Right hindlimb (tissue), 1 donor: ENCODE results near the gene CREB3.

ENCODE experiments used
- DNase-seq: peaks from one replicate; pipeline ENCODE4 v3.0.0-alpha.2; 2018

CREB3 gene

GRCh38 chr9:35703906-35704672, 28.4 kb upstream of the CREB3 start:
- DNase-seq: no peak

DNA sequence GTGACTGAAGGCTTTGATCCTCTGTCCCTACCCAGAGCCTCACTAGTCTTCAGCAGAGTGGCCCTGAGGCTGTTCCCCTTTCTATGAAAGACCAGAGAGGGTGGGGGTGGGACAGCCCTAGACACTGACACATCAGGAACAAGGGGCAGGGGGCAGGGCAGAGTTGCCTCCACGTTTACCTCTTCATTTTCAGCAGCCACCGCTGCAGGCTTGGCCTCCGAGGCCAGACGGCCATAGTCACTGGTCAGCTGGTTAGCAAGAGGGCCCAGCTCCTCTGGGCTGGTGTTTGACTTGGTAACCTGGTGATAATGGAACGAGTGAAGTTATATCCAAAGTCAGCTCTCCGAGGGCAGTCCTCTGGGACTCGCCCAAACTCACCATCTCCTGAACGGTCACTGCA, 27.1 kb upstream of the CREB3 start:
- DNase-seq: no peak

GRCh38 chr9:35705836-35706430, 26.5 kb upstream of the CREB3 start:
- no peak for DNase-seq

DNA sequence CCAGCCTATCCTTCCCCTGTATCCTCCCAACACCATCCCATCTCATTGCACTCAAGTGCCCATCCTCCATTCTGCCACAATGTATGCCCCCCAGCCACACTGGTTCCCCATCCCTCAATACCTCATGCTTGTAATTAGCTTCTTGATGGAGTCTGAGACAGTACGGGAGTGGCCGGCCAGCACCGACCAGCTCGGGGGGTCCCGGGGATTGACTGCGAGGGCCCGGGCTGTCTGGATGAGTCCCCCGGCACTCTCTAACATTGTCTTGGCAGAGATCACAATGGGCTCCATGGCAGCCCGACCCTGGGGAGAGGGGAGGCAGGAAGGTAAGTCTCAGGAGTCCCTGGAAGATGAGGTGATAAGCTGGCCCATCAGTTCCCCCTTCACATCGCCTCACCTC, 25.5 kb upstream of the CREB3 start:
- no peak for DNase-seq

- DNase-seq: no peak
These were observed 24.3 kb upstream of the CREB3 start for GRCh38 chr9:35708146-35708545.

GRCh38 chr9:35710818-35711500, 21.5 kb upstream of the CREB3 start:
- DNase-seq: no peak

DNA sequence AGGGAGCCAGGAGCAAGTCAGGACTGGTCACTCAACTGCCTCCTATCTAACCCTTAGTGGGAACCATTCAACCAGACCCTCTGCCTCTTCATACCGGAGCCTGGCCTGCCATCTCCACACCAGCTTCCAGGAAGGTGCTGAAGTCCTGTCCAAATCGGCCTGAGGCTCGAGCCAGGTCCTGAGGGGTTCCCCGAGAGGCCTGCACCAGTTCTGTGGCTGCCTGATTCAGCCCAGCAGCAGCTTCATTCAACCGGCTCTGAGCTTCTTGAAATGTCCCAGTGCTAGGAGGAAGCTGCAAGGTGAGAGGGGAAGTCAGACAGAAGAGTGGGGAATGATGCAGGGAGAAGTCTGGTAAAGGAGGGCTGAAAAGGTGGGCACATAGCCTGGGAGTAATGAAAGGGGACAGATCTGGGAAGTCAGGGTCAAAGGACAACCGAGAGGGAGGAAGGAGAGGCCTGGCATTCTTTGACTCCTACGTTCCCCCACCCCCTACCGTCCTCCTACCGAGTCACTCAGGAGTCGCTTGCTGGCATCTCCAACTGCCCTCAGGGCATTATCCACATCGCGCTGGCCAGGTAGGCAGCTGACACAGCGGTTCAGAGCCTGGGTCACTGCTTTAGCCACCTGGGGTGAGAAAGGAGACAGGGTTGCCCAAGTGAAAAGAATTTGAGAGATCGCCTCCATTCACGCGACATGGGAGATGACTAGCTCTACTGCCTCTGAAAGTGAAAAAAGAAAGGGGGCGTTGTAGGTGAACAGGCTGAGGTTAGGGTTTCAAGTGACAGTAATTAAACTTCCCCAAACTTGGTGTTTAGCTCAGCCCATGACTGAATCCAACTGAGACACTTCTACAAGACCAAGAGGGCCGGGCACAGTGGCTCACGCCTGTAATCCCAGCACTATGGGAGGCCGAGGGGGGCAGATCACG, 20.7 kb upstream of the CREB3 start:
- no peak for DNase-seq

DNA sequence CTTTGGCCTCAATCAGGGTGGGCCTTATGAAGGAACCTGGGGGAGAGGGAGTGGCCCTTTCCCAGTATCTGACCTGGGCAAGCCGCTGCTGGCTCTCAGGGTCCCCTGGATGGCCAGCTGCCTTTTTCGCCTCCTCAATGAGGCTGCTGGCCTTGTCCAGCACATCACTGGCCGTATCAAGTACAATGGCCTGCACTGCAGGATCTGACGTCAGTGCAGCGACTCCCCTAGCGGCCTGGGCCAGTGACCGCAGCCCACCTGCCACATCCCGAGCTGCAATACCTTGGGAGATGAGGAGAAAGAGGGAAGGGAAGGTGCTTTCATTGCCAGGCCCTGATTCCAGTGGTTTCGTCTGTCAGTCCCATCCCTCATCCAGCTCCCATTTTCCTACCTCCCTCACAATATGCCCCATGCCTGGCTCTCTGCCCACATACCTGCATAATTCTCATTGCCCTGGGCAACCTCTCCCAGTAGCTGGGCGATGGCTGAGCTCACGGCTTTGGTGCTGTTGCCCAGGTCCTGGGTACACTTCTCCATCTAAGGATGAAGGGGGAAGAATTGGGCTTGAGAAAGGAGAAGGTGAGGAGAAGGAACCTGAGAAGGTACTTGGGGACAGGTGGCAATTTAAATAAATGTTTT, 19.6 kb upstream of the CREB3 start:
- DNase-seq: no peak

GRCh38 chr9:35713578-35713977, 18.9 kb upstream of the CREB3 start:
- no peak for DNase-seq

DNA sequence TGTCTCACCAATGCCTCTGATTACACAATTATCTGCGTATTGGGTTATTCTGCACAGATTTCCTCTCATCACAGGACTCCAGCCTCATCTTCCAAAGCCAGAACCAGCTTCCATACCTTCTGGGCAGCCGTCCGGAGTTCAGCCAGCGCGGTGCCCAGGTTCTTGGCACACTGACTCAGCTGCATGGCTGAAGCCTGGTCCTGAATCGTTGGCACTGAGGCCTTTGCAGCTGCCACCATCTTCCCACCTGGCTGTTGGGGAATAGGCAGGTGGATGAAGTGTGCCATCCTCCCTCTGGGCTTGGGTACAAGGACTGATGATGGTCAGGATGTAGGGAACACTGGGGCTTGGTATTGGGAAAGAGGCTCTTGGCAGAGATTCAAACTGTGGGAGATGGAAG, 18.3 kb upstream of the CREB3 start:
- no peak for DNase-seq

GRCh38 chr9:35714579-35715252, 17.8 kb upstream of the CREB3 start:
- no peak for DNase-seq

GRCh38 chr9:35716230-35716629, 16.2 kb upstream of the CREB3 start:
- DNase-seq: peak; percentile 11

- DNase-seq: no peak
These were observed 15.2 kb upstream of the CREB3 start for GRCh38 chr9:35717132-35717870.

DNA sequence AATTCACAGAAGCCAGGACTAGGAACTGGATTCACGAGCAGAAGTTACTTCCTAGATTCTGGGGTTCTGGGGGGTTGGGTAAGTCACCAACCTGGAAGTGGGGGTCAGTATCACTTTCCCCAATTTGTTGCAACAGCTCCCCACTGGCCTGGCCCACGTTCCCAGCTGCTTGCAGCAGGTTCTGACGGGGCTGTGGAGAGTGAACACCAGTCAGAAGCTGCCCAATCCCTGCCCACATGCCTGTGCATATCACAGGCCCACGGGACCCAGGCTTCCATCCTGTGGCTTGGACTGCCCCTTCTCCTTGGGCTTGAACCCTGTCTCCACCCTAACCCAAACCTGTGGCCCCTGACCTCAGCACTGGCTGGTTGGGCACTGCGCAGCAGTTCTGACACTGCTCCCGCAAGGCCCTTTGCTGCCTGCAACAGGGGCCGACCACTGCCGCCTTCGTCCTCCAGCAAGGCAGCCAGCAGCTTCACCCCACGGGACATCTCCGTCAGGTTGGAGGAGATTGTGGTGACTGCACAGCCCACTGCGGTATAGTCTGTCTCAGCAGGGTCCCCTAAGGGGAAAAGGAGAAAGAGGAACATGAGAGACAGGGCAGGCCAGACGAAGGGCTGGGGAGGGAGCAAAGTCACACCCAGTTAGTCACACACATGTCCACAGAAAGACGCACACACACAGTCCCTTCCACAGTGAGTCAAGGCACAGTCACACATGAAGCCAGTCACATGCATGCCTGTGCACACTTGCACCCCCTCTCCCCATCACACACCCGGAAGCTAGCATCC, 13.6 kb upstream of the CREB3 start:
- DNase-seq: no peak

GRCh38 chr9:35719546-35719945, 12.9 kb upstream of the CREB3 start:
- no peak for DNase-seq

GRCh38 chr9:35723426-35723825, 9.0 kb upstream of the CREB3 start:
- DNase-seq: no peak

DNA sequence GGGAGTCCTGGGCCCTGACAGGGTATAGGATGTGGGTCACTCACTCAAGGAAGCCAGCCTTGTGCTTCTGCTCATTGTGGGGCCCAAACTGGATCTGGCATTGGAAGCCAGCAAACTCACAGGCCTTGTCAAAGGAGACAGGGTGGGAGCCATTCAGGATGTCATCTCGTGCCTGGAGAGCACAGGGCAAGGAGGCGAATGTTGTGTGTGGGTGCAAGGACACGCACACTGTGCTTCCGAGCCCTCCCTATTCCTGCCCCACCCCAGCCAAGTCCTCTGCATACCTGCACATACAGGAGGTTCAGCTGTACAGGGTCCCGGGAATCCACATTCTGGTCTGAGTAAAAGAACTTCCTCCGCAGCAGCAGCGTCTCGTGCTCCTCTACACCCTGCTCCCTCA, 8.6 kb upstream of the CREB3 start:
- no peak for DNase-seq

DNA sequence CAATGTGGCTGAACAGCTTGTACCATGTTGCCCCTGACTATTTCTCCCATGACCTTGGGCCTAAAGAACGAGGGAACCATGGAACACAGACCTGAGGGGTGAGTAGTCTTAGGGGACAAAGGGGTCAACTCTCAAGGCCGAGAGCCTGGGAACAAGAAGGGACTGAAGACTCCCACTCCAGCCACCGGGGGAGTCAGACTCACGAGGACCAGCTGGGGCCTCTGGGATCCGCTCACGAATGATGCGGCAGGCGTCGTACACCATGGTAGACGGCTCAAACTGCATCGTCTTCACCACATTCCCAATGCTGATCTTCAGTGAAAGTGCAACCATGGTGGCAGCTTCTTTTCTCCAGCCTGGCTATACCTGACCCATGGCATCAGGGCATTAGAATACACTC, 7.1 kb upstream of the CREB3 start:
- DNase-seq: no peak

GRCh38 chr9:35726931-35727330, 5.5 kb upstream of the CREB3 start:
- no peak for DNase-seq

DNA sequence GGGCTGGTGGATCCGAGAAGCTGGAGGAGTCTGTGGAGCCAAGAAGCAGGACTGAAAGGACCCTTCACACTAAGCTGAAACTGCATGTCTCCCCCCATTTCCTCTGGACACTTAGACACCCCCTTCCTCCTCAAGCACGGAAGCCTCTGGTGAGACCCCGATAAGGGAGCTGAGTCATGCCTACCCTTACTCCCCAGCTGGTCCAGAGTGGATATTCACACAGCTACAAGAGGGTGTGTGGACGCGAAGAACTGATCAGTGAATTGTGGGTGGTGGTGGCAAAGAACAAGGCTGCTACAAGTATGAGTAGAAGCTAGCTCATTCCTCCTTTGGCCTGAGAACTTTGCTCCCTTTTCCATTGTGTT, 4.8 kb upstream of the CREB3 start:
- no peak for DNase-seq
